GM12875 (cell line): ENCODE measurements around the gene NET1.

Experiments used
- H3K4me3 ChIP-seq: one replicate; pipeline ENCODE4 v1.5.1; 2011; ENCODE audit warnings: low read depth, low read length, control low read depth
- TF ChIP-seq, protein P1 (sequence below): IDR thresholded peaks from 2 replicates; pipeline ENCODE4 v1.5.1; 2011; ENCODE audit warnings: low read depth, mild to moderate bottlenecking, control low read depth, inconsistent platforms, low read length, moderate library complexity, borderline replicate concordance; ENCODE audit not compliant: insufficient read depth

Gene NET1

DNA sequence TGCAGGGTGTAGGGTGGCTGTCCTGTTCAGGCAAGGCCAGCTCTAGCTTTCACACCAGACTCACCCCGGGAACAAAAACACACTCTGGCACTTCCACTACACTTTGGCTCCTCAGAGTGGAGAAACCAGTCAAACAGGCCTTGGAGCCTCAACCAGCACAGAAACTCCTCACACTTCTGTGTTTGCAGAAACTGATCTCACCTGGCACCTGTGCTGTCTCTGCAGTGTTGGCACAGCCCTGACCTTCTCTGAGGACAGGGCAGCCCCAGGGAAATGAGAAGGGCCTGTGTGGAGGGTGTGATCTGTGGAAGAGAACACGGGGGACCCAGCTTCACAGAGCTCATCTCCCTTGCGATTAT, 91.1 kb downstream of the NET1 start:
- no peak overlapping the region for H3K4me3 ChIP-seq
- TF ChIP-seq, protein P1, sequence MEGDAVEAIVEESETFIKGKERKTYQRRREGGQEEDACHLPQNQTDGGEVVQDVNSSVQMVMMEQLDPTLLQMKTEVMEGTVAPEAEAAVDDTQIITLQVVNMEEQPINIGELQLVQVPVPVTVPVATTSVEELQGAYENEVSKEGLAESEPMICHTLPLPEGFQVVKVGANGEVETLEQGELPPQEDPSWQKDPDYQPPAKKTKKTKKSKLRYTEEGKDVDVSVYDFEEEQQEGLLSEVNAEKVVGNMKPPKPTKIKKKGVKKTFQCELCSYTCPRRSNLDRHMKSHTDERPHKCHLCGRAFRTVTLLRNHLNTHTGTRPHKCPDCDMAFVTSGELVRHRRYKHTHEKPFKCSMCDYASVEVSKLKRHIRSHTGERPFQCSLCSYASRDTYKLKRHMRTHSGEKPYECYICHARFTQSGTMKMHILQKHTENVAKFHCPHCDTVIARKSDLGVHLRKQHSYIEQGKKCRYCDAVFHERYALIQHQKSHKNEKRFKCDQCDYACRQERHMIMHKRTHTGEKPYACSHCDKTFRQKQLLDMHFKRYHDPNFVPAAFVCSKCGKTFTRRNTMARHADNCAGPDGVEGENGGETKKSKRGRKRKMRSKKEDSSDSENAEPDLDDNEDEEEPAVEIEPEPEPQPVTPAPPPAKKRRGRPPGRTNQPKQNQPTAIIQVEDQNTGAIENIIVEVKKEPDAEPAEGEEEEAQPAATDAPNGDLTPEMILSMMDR, result no peak

DNA sequence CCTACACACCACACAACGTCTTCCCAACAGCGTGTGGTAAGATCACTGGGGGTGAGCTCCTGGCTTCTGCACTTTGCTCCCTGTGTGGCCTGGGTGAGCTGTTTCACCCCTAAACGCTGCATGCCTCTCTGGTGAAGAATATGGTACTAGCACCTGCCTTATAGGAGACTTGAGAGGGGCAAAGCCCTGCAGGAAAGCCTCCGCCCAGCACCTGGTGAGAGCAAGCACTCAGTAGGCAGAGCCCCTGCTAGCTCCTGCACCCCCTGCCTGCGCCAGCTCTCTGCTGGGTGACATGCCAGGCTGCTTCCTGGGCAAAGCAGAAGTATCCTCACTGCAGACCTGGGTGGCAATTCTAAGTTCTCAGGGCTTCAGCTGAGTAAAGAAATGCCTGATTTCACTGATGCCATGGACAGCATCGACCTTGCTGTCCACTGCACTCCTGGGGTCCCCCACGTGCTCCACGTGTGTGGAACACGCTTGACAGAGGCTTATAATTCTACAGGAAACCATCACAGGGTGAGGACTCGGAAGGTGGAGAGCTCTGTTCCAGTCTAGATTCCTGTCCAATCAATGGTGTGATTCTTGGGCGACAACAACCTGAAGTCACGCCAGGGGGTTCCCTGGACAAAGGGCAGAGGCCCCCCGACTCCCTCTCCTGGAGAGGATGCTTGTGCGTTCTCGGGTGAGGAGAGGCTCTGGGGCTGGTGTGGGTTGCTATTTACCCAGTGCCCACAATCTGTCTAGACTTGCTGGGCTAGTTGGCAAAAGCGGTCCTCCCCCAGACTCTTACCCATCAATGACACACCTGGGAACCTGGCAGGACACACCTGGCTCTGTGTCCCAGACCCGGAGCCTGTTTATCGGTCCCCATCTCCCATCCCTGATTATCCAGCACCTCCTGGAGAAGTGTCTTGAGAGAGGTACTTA, 92.1 kb downstream of the NET1 start:
- TF ChIP-seq, protein P1, result no peak
- H3K4me3 ChIP-seq, result no peak overlapping the region

DNA sequence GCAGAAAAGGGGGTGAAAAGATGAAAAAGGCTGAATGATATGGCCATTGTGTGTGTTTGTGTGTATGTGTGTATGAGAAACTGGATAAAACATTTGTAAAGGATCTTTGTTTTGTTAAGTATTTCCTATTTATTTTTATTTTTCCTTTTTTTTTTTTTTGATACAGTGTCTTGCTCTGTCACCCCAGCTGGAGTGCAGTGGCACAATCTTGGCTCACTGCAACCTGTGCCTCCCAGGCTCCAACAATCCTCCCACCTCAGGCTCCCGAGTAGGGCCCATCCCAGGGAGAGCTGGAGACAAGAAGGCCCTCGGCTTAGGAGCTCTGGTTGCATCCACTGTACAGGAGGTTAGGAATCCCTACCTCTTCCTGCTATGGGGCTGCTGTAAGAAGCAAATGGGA, 93.9 kb downstream of the NET1 start:
- TF ChIP-seq, protein P1, result no peak
- H3K4me3 ChIP-seq, result no peak overlapping the region

DNA sequence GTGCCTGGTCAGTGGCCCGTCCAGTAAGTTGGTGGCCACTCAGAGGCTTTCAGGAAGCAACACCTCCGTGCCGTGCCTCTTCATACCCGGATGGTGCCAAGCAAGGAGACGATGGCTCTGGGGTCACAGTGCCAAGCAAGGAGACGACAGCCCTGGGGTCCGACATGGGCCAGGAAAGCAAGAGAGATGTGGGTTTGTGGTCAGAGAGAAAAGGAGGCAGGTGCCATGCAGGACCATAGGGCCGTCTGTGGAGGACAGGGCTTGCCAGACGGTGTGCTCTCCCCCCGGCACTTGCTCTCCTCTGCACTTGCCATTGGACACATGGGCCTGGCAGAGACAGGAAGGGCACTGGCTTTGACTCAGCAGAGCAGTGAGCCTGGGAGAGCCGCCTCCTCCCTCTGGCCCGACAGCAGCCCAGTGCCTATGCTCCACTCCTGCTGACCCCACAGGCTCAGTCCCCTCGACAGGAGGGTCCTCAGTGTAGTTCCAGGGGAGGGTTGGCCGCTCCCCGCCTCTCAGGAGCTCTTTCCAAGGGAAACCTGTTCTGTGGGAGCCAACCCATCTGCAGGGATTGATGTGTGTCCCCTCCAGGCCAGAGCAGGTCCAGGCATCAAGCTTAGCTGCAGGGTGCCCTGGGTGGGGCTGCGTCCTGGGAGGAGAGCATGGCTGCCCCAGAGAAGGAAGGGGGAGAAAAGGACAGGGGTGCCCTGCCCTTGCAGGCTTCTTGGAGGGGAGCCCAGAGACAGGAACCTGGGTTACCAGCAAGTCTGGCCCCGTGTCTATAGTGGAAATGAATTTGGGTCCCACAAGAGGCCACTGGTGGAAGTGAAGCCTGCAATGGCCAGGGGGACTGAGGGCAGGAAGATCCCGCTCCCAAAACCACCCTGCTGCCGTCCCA, 94.6 kb downstream of the NET1 start:
- no peak overlapping the region for H3K4me3 ChIP-seq
- TF ChIP-seq, protein P1, result no peak

DNA sequence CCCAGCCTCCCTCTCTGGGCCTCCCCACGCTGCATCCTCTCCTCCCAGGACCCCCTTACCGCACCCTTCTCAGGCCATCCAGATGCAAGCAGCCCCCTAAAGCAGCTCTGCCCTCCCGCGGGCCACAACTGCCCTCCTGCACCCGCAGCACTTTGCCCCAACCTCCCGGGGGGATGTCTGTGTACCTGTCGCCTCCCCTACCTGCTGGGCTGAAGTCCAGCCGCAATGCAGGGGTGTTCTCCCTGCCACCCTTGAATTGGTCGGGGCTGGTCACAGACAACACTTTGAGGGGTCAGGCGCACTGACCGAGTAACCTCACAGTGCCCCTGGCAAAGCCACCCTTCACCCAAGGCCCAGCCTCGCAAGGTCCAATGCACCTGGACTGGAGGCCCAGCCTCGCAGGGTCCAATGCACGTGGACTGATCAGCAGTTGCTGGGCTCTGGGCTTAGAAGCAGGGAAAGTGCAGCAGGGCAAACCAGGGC, 95.3 kb downstream of the NET1 start:
- TF ChIP-seq, protein P1, result no peak
- no peak overlapping the region for H3K4me3 ChIP-seq

DNA sequence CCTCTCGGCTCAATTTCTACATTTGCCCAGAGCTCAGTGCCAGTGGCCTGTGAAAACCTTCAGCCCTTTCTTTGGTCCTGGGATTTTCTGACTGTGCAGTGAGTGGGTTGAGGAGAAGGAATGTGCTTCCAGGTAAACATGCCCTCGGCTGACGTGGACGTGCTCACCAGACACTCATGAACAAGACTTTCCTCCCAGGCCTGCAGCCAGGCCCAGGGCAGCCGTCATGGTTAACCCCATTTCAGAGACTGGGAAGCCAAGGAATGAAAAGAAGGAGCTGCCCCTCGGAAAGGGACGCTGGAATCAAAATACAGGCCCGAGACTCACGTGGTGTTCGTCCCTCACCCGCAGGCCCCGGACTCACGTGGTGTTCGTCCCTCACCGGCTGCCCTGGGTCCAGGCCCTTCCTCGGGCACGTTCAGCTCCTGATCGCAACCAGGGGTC, 95.8 kb downstream of the NET1 start:
- TF ChIP-seq, protein P1, result no peak

More for the DNA sequence above, 95.8 kb downstream of the NET1 start:
- no peak overlapping the region for H3K4me3 ChIP-seq
